NCI-H128 (cell line): ENCODE results near the gene GPR137.
"Not testable (repeated sequence)": the region's sequence is repeated elsewhere in the genome, so short reads cannot be mapped to it uniquely, and the experiment has no call there.

Source experiments
- DNase-seq: peaks from one replicate; lab custom pipeline; 2025; ENCODE audit not compliant: unreplicated experiment; lab: John Stamatoyannopoulos, UW

The GPR137 gene, protein sequence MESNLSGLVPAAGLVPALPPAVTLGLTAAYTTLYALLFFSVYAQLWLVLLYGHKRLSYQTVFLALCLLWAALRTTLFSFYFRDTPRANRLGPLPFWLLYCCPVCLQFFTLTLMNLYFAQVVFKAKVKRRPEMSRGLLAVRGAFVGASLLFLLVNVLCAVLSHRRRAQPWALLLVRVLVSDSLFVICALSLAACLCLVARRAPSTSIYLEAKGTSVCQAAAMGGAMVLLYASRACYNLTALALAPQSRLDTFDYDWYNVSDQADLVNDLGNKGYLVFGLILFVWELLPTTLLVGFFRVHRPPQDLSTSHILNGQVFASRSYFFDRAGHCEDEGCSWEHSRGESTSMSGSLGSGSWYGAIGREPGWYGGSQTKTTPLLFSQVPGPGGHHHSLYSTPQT

DNA sequence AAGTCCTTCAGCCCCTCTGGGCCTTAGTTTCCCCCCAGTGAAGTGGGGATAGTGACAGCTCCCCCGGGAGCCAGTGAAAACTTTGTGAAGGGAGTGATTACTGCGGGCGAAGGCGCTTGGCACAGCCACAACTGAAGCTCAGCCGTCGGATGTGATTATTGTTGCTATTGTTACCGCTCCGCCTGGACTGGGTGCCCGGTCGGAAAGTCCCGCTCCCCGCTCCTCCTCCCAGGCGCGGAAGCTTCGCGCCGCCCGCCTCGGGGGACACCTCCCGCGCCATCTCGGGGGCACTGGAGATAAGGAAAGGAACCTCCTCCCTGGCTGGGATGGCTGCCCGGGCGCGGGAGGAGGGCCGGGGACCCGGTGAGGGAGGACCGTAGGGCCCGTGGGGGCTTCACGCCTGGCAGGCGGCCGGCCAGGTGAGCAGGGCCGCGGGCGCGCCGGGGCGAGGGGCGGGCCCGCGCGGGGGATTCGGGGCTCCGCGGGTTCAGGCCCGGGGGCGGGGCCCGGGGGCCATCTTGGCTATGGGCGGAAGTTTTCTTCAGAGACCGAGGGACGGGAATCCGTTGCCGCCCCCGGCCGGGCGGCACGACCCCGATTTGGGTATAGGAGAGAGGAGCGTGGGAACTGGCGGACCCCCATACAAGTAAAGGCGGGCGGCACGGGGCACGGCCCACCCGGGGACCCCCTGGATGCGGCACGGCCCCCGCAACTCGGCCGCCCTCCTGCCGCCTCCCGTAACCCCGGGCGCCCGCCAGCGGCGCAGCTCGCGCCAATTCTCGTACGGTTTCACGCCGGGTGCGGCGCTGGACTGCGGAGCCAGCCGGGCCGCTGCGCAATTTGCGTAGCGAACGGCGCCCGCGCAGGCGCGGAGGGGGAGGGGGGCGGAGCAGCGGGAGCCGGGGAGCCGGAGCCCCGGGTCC lies at the start of gene GPR137:
GPR137 (plus strand) TSS at position 887 of the 923 bp plus-strand sequence. CDS start 677 bp downstream, outside the sequence.
- DNase-seq = peak; percentile 66

DNA sequence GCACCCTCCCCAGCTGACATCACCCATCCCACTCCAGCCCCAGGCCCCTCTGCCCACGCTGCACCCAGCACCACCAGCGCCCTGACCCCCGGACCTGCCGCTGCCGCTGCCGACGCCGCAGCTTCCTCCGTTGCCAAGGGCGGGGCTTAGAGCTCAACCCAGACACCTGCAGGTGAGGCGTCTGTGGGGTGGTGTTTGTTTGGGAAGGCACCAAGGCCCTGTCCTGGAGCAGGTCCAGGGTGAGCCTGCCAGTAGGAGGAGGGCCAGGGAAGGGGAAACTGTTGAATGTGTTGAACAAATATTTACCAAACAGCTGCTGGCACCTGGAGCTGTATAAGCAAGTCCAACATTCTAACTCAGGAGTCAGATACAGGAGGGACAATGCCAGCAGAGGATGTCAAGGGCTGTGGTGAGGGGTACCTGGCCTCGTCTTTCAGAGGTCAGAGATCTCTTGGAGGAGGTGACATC lies 48.1 kb upstream of the GPR137 start:
- no peak for DNase-seq

DNA sequence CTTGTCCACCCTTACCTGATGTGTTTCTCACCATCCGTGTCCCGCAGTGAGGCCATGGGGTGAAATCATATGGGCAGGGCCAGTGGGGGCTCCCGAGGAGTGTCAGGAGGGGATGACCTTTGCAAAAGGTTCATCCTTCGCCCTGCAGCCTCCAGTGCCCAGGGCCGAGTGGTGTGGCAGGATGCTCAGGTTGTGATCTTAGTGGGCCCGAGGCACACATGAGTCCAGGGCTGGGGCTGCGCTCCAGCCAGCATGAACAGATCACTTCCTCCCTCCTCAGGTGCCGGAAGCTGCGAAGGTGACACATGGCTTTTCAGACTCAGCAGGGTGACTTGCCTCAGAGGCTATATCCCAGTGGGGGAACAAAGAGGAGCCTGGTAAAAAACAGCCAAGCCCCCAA lies 47.6 kb upstream of the GPR137 start:
- no peak for DNase-seq

DNA sequence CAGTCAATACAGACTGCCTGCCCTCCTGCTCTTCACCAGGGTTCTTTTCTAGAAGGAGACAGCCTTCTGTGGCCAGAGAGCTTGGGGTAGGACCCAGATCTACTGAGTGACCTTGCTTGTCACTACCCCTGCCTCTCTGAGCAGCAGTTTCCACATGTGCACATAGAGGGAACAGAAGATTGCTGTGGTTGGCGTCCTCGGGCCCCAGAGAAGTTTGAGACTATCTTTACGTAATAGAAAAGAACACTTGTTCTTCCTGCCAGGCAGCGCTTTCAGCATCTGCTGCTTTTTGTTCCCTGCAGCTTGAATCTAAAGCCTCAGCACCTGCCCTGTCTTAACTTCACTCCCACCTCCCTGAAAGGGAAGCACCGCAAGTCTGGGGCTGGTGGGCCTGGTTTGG lies 46.6 kb upstream of the GPR137 start:
- DNase-seq = no peak

DNA sequence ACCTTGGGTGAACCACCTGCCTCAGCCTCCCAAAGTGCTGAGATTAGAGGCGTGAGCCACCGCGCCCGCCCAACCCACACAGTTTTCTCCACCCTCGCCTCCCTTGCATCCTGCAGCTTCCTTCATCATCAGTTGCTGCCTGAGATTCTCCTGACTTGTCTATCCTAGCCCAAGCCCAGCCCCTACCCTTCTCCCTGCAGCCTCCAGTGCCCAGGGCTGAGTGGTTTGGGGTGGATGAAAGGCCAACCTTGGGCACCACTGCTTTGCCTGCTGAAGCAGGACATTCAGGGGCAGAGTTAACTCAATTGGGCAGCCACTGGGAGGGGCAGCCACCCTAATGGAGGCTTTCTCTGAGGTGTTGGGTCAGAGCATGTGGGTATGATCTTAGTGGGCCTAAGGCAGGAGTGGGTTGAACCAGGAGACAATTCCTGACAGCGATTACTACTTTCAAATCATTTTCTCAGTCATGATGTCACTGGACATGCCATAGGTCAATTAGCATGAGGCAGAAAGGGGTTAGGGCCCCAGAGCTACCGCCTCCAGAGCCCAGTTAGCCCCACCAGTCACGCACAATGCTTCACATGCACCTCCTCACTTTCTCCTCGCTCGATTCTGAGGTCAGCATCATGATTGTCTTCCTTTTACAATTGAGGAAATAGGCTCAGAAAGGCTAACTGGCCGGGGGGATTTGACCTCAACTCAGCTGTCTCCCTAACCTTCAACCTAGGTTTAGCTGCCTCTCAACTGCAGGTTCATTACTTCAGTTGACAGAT lies 45.8 kb upstream of the GPR137 start:
- DNase-seq = no peak

DNA sequence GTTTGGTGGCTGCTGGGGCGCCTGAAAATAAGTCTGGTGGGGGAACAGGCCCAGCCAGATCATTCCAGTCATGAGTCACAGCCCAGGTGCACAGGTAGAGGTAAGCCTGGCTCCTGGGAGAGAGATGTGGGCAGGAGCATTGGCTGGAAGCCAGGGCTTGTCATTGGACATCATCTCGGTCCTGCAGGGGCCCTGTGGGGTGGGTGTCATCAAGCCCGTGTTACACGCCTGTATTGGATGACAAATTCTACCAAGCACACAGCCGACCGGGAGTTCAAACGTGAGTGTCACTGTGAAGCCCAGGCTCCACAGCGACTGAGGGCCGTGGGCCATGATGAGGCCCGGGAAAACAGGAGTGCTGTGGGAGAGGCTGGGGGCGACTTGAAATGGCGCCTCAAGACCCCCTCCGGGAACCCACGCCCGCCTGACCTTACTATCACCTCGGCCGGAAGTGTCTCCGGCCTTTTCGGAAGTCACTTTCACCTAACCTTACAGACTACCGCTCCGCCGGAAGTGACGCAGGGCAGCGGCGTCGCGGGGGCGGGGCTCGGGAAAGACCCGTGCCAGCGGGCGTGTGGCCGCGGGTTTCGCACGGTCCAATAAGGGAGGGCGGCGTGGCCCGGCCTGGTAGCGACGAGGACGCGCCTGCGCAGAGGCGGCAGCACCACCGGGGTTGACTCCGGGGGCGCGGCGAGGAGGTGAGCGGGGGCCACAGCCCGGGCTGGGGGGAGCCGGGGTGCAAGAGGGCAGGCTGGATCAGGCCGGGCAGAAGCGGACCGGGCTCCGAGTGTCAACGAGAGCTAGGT lies 45.0 kb upstream of the GPR137 start, which contains the start of gene FKBP2:
FKBP2 (plus strand) TSS at position 661 of the 806 bp plus-strand sequence. CDS start 1,293 bp downstream, outside the sequence.
- DNase-seq = peak; percentile 93

DNA sequence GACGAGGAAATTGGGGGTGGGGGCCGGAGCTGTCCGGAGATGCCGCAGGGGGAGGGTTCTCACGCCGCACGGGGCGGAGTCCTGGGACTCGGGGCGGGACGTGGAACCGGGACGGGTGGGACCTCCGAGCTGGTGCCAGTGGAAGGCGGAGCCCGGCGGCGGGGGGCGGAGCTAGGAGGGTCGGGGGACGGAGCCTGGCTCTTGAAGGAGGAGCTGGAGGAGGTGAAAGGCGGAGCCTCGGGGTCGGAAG lies 44.5 kb upstream of the GPR137 start:
- DNase-seq = peak; percentile 95

DNA sequence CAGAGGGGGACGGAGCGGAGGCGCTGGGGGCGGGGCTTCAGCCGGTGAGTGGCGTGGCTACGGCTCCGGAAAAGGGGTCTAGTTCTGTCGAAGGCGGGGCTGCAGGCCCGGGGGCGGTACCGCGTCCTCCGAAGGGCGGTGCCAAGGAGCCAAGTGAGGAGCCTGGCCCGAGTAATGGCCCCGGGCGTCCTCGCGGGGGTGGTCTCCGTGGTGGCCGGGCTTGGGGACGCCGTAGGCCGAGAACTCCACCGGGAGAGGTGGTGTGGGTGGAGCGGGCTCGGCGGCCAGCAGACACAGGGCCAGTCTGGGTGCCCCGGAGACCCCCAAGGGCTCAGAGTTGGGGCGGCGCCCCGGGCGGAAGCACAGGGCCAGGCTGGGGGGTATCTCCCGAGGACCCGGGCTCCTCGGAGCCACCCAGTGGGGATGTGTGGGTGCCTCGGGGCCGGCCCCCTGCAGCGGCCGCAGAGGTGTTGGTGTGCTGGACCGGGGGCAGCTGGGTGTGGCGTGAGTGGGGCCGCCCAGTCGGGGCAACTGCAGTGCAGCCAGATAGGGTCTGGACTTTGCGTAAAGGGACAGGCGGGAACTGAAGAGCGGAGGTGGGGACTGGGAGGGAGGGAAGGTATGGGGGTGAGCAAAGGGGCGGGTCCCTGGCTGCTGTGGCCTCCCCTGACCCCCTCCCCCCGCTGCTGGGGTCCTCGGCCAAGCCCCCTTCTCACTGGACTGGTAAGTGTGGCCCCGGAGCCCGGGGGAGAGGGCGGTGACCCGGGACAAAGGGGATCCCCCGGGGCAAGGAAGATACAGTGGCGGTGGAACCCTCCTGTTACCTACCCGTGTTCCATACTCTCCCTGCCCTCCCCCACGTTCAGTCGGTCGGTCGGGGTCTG lies 43.9 kb upstream of the GPR137 start:
- no peak for DNase-seq

DNA sequence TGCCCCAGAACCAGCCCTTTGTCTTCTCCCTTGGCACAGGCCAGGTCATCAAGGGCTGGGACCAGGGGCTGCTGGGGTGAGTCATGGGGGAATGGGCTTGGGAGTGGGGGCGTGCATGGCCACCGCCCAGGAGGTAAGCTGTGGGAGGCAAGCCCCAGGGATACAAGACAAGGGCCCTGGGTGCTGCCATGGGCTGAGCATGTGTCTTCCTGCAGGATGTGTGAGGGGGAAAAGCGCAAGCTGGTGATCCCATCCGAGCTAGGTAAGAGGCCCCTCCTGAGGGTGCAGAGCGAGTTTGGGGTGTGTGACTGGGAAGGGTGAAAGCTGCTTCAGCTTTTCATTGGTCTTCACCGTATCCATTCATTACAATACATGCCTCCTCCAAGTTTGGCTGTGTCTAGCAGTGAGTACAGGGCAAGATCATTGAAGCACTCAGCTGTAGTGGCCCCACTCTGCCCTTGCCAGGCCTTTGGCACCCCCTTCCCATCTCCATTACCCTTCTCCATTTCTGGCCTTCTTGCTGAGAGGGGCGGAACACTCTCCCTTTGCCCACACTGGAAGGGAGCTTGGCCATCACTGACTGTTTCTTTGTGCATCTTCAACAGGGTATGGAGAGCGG lies 42.3 kb upstream of the GPR137 start:
- no peak for DNase-seq

DNA sequence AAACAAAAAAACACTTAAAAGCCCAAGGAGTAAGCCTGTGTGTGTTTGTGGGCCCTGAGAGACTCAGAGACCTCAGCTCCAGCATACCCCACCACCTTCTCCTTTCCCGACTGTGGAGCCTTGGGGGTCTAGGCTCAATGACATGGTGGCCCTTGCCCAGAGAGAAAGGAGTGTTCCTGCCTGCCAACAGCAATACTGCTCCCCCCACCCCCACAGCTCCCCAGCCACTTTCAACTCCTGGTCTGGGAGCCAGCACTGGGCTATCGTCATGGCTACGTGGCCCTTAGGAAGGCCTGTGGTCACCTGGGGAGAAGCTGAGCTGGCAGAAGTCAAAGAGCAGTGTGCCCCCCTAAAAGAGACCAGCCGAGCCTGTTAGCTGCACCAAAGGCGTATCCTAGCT lies 41.5 kb upstream of the GPR137 start:
- no peak for DNase-seq

DNA sequence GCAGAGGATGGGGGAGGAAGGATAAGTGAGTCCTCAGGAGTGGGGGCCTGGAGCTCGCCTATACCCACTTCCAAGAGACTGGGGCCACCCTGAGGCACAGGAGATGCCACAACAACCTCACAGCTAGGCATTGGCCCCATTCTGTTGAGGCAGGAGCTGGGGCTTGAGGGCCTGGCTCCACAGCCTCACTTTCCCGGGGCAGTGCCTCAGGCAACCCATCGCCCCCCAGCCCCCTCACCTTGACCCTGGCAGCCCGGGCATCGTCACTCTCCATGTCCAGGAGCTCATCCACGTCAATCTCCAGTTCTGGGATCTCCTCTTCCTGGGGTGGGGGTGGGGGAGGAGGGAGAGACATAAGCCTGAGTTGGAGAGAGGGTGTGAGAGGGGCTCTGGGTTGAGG lies 40.7 kb upstream of the GPR137 start:
- no peak for DNase-seq

DNA sequence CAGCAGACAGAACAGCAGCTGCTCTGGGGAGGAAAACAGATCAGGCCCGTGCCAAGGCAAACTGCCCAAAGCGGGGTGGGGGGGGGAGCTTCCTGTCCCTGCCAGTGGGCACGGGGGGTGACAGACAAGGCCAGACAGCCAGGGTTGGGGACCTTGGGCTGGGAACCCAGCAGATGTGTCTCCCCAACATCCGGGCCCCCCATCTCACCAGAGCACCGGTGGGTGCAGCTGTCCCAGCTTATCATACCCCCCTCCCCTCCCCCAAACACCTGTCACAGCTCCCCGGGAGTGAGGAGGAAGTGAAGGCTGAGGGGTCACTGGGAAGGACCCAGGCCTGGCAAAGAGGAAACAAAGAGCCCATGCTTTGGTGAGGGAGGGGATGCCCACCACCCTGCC lies 40.2 kb upstream of the GPR137 start:
- DNase-seq = no peak

DNA sequence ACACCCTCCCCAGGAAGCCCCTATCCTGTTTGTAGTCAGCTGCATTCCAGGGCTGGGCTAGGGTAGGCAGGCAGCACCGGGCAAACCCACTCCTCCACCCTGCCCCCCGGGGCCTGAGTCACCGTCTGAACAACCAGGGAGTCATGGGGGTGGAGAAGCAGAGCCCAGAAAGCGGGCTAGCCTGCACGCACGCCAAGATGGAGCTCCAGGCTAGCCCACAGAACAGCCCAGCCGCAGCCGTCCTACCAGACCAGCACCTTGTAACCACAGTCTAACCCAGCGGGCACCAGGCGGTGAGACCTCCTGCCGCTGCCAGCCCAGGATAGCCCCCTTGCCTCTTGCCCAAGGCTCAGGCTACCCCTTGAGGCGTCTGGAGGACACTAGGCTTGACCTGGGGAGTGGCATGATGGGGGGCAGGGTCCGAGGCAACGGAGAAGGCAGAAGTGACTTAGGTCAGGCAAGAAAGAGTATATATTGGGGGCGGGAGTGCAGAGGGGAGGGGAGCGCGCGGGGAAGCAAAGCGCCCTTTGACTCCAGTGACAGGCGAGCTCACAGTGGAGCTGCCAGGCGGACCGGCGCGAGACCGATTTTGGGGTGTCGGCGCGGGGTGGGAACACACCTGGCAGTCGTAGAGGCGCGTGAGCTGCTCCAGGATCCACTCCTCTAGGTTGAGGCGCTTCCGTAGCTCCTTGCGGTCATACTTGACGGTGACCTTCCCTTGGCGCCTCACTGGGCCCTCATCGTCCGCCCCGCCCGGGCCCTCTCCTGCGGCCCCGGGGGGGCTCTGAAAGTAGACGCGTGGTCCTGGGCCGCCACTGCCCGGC lies 39.6 kb upstream of the GPR137 start:
- no peak for DNase-seq

DNA sequence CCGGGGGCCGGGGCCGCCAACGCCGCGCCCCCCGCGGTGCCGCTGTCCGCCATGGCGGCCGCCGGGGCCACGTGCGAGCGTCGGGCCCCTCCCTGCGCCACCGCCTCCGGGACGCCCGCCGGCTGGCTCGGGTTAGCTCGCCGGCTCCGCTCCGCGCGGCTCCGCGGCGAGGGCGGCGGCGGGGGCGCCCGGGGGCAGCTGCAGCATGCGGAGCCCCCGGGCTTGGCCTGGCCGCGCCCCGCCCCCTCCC lies 39.1 kb upstream of the GPR137 start:
- DNase-seq = not testable (repeated sequence)

DNA sequence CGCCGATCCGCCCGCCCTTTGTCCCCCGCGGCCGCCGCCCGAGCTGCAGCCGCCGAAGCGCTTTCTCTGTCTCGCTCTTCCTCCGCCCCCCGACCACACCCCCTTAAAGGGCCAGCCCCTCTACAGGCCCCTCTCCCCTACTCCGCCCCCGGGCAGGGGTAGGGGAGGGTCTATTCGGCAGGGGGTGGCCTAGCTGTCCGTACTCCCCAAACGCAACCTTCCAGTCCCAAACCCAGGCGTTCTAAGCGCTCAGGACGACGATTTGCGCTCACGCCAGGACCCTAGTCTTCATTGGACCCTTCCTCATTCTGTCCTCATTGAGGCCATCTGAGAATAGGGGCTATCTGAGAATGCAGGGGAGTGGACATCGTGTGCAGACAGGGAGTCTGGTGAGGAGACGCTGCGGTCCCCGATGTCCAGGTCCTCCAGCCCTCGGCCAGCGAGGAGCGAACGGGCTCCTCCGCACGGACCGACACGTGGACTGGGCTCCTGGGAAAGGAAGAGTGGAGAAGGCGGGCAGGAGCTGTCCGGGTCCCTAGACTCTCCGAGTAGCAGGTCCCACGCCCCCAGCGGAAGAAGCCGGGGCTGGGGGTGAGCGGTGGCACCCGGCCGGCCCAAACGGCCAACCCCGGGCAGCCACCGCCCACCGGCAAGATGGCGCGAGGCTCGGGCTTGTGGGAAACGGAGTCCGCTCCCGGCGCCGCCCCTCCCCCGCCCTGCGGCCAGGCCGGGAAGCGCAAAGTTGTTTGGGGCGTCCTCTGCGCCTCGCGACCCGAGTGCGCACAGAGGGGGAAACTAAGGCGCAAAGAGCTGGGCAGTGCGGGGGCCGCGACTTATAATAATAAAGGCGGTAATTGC lies 38.5 kb upstream of the GPR137 start, which contains the start of gene PPP1R14B:
PPP1R14B (minus strand) TSS at position 73 of the 858 bp plus-strand sequence. CDS start 270 bp downstream, outside the sequence.
- peak; percentile 37 for DNase-seq

DNA sequence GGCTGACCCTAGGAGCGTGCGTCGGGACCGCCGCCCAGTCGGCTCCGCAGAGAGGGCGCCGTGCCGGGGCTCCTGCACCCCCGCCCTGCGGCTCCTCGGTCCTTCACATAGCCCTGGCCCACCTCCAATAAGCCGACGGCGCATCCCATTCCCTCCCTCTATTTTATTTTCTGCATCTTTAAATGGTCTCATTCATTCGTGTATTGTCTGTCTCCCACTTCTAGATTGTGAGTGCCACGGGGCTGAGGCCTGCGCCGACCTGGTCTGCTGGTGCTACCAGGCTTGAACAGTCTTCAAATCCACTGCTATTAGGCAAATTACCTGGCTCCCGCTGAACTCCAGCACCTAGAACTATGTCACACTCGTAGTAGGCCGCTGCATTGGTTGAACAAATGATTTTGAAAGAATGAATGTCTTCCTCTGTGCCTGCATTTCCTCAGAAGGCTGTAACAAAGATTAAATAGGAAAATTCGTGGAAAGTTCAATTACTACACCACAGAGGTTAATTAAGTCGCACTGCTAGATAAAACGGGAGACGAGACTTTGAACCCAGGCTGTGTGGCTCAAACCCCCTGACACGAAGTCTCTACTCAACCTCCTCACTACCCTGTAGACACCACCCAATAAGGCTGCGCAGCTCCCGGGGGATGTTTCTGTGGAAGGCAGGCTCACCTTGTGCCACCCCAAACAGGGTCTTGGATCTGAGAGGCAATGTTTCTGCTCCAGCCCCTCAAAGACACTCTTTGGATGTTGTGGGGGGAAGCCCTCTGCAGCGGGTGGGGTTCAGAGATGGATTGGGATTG lies 37.7 kb upstream of the GPR137 start:
- DNase-seq = no peak

DNA sequence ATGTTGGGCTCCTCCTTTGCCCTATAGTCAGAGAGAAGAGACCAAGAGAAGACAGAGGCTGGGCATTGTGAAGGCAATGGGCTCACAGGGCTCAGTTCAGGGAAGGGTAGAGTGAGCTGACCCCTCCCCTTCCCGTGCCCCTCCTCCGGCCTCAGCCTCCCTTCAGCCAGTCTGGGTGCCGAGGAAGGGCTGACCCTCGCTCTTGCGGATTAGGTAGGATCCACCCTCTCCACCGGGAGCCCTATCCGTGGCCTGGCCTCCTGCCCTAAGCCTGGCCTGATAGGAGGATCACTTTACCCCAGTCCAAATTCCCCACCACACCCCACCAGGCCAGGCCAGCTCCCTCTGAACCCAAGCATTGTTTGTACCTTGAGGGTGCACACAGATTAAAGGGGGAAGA lies 37.1 kb upstream of the GPR137 start:
- no peak for DNase-seq
